ENCODE data around the gene GALNT7. TPM values are rescaled to one million over a fixed set of nuclear protein-coding genes. Genes with fewer than 3 reads are reported as not detected.
A peak's percentile ranks its signal among the peaks of the same experiment; 100 is the strongest.

The GALNT7 gene
- total RNA-seq, 1 donor from 2014 or later, result 26.0 TPM

- peaks cover 4% of the 10 kb centered on the region for H3K36me3 Mint-ChIP-seq (ENCODE audit: low read depth)
- H3K4me1 Mint-ChIP-seq (ENCODE audit: low read depth), result peaks cover 33% of the 10 kb centered on the region
- H3K27ac Mint-ChIP-seq (ENCODE audit: unreplicated experiment), result peak overlapping the region; percentile 100
- no peaks in the 10 kb centered on the region for H3K9me3 Mint-ChIP-seq (ENCODE audit: low read depth)
- DNase-seq (ENCODE audit: low spot score), result no peak
- TF ChIP-seq CTCF (IDR thresholded peaks at IDR 0.05), result peak; percentile 26
- H3K4me3 Mint-ChIP-seq (ENCODE audit: unreplicated experiment), result peak overlapping the region; percentile 96
- no peaks in the 10 kb centered on the region for H3K27me3 Mint-ChIP-seq (ENCODE audit: low read depth)
Observed at GRCh38 chr4:173334891-173335752, 166.5 kb downstream of the GALNT7 start.

DNA sequence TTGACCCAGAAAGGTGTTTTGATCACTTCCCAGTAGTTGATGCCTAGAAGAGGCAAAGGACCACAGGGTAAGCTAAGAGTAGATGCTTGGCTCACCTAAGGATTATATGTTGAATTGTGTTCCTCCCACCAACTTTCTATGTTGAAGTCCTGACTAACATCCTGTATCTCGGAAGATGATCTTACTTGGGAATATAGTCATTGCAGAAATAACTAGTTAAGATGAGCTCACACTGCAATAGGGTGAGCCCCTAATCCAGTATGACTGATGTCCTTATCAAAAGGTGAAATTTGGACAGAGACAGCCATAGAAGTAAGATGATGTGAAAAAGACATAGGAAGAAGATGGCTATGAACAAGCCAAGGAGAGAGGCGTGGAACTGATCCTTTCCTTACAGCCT is 168.9 kb downstream of the GALNT7 start:
- no peak for TF ChIP-seq CTCF (IDR thresholded peaks at IDR 0.05)
- no peaks in the 10 kb centered on the region for H3K9me3 Mint-ChIP-seq (ENCODE audit: low read depth)
- H3K27me3 Mint-ChIP-seq (ENCODE audit: low read depth), result no peaks in the 10 kb centered on the region
- H3K4me3 Mint-ChIP-seq (ENCODE audit: unreplicated experiment), result no peak overlapping the region
- peak overlapping the region; percentile 69 for H3K27ac Mint-ChIP-seq (ENCODE audit: unreplicated experiment)
- no peaks in the 10 kb centered on the region for H3K36me3 Mint-ChIP-seq (ENCODE audit: low read depth)
- no peak for DNase-seq (ENCODE audit: low spot score)
- H3K4me1 Mint-ChIP-seq (ENCODE audit: low read depth), result peaks cover 26% of the 10 kb centered on the region

DNA sequence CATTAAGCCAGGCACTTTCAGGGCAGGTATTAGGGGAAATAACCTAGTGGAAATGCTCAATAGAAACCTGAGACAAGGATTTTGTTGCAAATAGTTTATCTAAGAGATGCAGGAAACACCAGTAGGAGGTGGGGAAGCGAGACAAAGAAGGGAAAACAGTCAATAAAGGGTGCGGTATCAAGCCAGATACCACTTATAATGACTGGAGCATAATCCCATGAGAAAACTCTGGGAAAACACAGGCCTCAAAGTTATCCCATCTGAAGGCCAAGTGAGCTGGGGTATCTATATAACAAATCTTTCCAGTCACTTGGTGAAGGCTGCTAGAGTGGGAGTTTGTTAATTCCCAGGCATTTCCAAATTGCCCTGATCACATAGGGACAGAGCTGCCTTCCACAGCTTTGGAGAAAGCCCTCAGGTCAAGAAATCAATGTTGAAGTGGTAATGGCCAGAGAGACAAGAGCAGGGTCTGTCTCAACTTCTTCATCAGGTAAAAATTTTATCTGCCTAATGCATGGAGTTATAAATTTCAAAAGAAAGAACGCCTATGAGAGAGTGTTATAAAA is 175.3 kb downstream of the GALNT7 start:
- H3K27ac Mint-ChIP-seq (ENCODE audit: unreplicated experiment), result no peak overlapping the region
- no peaks in the 10 kb centered on the region for H3K36me3 Mint-ChIP-seq (ENCODE audit: low read depth)
- H3K27me3 Mint-ChIP-seq (ENCODE audit: low read depth), result no peaks in the 10 kb centered on the region
- no peak for DNase-seq (ENCODE audit: low spot score)
- TF ChIP-seq CTCF (IDR thresholded peaks at IDR 0.05), result no peak
- H3K4me1 Mint-ChIP-seq (ENCODE audit: low read depth), result peaks cover 16% of the 10 kb centered on the region
- no peaks in the 10 kb centered on the region for H3K9me3 Mint-ChIP-seq (ENCODE audit: low read depth)
- H3K4me3 Mint-ChIP-seq (ENCODE audit: unreplicated experiment), result no peak overlapping the region

GRCh38 chr4:173345648-173346047 is 177.0 kb downstream of the GALNT7 start:
- no peak overlapping the region for H3K4me3 Mint-ChIP-seq (ENCODE audit: unreplicated experiment)
- no peak for DNase-seq (ENCODE audit: low spot score)
- no peaks in the 10 kb centered on the region for H3K27me3 Mint-ChIP-seq (ENCODE audit: low read depth)
- no peaks in the 10 kb centered on the region for H3K9me3 Mint-ChIP-seq (ENCODE audit: low read depth)
- no peaks in the 10 kb centered on the region for H3K36me3 Mint-ChIP-seq (ENCODE audit: low read depth)
- H3K4me1 Mint-ChIP-seq (ENCODE audit: low read depth), result peaks cover 16% of the 10 kb centered on the region
- peak overlapping the region; percentile 68 for H3K27ac Mint-ChIP-seq (ENCODE audit: unreplicated experiment)
- TF ChIP-seq CTCF (IDR thresholded peaks at IDR 0.05), result no peak

GRCh38 chr4:173346074-173346473 is 177.5 kb downstream of the GALNT7 start:
- Mint-ChIP-seq H3K36me3 (ENCODE audit: low read depth) (no peaks in the 10 kb centered on the region), H3K9me3 (ENCODE audit: low read depth) (no peaks in the 10 kb centered on the region), H3K4me3 (ENCODE audit: unreplicated experiment) (no peak overlapping the region), H3K4me1 (ENCODE audit: low read depth) (peaks cover 16% of the 10 kb centered on the region), H3K27ac (ENCODE audit: unreplicated experiment) (peak overlapping the region; percentile 68), H3K27me3 (ENCODE audit: low read depth) (no peaks in the 10 kb centered on the region)
- no peak for TF ChIP-seq CTCF (IDR thresholded peaks at IDR 0.05)
- DNase-seq (ENCODE audit: low spot score), result no peak
